M059J (cell line): Measurements from ENCODE around the gene CABLES2. TPM values are rescaled to one million over a fixed set of nuclear protein-coding genes. Genes with fewer than 3 reads are reported as not detected.
A peak's percentile ranks its signal among the peaks of the same experiment; 100 is the strongest.

Source experiments
- DNase-seq: peaks from one replicate; pipeline ENCODE4 v3.0.0-alpha.2; 2012; ENCODE audit warnings: low read depth
- total RNA-seq: library from RNA; depleted of rRNA; stranded (reverse); fragments of >200 nt; shearing (Covaris generic); gene quantifications from 2 replicates; pipeline ENCODE4 v1.2.3, GENCODE V29; 2014

The CABLES2 gene
- total RNA-seq, 1 experiment from 2014 or later, result 19.9 TPM

DNA sequence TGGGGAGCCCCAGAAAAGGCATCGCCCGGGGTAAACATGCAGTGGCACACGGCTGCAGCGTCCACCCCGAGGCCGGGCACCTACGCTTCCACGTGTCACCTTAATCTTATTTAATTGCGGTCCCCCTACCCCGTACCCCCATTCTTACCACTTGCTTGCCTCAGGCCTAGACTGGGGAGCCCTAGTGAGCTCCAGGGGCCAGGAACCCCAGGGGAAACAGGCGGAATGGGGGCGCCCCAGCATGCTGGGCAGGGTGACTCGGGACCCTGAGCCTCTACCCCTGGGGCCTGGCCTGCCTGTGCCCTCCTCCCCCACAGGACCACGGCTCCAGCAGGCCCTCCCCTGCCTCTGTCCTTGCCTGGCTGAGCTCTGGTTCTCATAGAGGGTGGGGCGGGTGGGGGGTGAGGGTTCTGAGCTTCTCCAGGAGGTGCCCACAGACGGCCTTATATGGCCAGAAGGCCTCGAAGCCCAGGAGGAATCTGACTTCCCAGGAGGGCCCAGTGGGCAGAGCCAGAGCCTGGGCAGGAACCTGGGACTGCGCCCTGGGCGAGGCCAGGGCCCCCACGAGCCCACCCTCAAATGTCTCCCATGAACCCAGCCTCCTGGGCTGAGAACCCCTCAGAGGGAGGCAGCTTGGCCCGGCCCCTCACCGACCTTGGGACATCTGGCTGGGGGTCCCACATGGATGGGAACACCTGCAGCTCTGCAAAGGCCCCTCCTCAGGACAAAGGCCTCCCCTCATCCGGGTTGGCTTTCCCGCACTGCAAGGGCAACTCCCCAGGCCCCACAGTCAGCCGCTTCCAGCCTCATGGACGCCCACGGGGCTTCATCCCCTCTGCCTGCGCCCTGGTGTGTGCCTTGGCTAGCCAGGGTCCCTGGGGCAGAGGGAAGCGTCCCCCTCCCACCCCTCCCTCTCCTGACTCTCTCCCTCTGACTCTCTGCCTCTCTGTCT is 34.8 kb downstream of the CABLES2 start:
- no peak for DNase-seq

DNA sequence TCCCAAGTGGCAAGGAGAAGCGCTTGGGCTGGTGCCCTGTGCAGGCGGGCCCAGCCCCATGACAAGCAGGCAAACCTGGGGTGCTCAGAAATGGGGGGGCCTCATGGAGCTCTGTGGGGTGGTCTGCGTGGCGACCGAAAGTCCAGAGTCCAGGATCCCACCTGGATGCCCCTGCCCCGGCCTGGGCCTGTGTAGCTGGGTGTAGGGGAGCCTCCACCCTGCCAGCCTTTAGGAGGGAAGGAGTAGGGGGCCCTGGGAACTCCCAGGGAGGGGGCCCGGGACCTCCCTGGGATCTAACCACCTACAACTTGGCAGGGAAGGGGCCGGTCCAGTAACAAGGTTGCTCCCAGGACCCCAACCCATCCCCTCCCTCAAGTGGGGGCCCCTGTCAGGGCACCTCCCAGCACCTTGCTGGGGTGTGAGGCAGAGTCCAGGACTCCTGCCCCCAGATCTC is 35.5 kb downstream of the CABLES2 start:
- no peak for DNase-seq

GRCh38 chr20:62370807-62371587 is 36.1 kb downstream of the CABLES2 start:
- peak; percentile 58 for DNase-seq

- DNase-seq, result peak; percentile 97
Measured at GRCh38 chr20:62370115-62370806, 36.8 kb downstream of the CABLES2 start.

DNA sequence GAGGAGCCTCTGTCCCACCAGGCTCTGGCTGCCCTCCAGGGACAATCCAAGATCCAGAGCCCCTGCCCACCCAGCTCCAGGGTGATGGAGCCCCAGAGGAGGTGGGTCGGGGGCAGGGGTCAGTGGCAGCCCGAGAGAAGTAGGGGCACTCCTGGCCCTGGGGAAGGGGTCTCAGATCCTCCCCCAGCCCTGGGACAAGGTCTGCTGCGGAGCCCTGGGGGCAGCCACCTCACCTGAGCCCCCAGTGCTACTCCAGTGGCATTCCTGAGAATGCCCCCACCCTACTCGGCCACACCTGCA is 37.3 kb downstream of the CABLES2 start:
- no peak for DNase-seq

GRCh38 chr20:62368976-62369814 is 37.9 kb downstream of the CABLES2 start:
- peak; percentile 89 for DNase-seq

- peak; percentile 64 for DNase-seq
Measured at GRCh38 chr20:62368392-62368975, 38.6 kb downstream of the CABLES2 start.

DNA sequence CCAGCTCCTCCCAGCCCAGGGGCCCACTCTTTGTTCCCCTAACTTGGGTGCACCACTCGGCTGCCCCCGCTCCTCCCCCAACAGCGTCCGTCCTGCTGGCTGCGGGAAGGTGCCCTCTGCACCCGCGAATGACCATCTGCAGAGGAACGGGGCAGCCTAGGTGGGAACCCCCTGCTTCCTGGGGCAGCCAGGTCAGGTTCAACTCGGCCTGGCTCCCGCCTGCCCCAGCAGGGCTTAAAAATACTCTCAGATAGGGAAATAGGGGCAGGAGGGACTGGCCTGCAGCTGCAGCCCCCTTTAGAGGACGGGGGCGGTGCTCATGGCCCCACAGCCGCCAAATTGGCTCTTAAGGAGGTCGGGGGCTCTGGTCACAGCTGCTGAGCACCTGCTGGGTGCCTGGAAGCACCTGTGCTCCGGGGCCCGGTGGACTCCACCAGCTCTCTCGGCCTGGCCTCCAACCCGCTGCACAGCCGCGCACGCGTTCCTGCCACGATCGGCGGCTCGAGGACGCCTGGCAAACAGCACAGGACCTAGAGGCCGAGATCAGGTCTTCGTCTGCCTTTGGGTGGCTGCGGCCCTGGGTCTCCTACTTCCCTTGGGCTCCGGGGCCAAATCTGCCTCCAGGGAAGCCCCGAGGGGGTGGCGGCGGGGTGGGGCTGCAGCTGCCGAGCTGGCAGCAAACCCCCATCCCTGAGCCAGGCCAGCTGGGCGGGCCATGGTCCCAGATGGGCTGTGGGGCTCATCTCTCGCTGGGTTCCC is 39.3 kb downstream of the CABLES2 start:
- DNase-seq, result no peak

- DNase-seq, result no peak
Measured at GRCh38 chr20:62367136-62367632, 39.9 kb downstream of the CABLES2 start, which contains the start of gene LAMA5. Gene LAMA5 (minus strand): TSS chr20:62367312. CDS start chr20:62367245, 67 bp downstream.

GRCh38 chr20:62366370-62367135 is 40.5 kb downstream of the CABLES2 start:
- DNase-seq, result no peak

GRCh38 chr20:62365814-62366369 is 41.2 kb downstream of the CABLES2 start:
- peak; percentile 84 for DNase-seq

GRCh38 chr20:62364911-62365736 is 42.0 kb downstream of the CABLES2 start:
- DNase-seq, result peak; percentile 52

GRCh38 chr20:62363920-62364851 is 42.9 kb downstream of the CABLES2 start:
- DNase-seq, result no peak

- DNase-seq, result no peak
Measured at GRCh38 chr20:62362991-62363919, 43.8 kb downstream of the CABLES2 start.

DNA sequence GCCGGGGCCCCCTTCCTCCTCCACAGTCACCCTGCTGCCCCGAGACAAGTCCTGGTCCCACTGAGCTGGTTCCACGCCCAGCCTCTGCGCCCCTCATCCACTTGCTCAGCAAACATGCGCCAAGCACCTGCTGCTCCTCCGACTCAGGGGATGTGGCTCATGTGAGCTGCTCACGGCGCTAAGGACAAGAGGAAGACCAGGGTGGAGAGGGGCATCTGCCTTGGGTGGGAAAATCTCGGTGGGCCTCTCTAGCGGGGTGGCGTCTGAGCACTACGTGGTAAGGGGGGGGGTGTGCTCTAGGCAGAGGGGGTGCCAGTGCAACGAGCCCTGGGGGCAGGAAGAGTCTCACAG is 44.5 kb downstream of the CABLES2 start:
- DNase-seq, result no peak
